ENCODE results near the gene STAP1. TPM values are rescaled to one million over a fixed set of nuclear protein-coding genes. Genes with fewer than 3 reads are reported as not detected.

STAP1 gene
- total and polyA plus RNA-seq, 2 of the 8 experiments (the other 6 are each of a cell fraction or from before 2014, with no cell fraction given) = not detected

GRCh38 chr4:67593741-67594175 lies 35.2 kb downstream of the STAP1 start:
- Histone ChIP-seq H3K9me3 (ENCODE audit: insufficient read depth in 2 of 2, low read depth in 1 of 2, low read length in 1 of 2) (peaks cover 6 to 10% of the 10 kb centered on the region in 2 experiments), H3K18ac (ENCODE audit: extremely low read depth, low read length) (no peak overlapping the region), H2BK12ac (ENCODE audit: low read depth, low read length) (no peak overlapping the region), H4K5ac (ENCODE audit: insufficient read length, low read depth, low read length) (no peak overlapping the region), H3K4me1 (replicated peaks in 1 of 4; ENCODE audit: control insufficient read depth in 3 of 4, insufficient read depth in 4 of 4, low read length in 3 of 4) (no peaks in the 10 kb centered on the region), H3K4me2 (ENCODE audit: insufficient read depth in 1 of 2, low read depth in 2 of 2, low read length in 2 of 2) (no peak overlapping the region), H3K79me1 (ENCODE audit: low read depth, low read length) (no peaks in the 10 kb centered on the region), H3K4me3 (ENCODE audit: extremely low read depth in 1 of 4, insufficient read depth in 2 of 4, low read depth in 3 of 4, low read length in 4 of 4) (no peak overlapping the region), H2BK120ac (replicated peaks; ENCODE audit: low read depth, low read length) (no peak overlapping the region), H2AK5ac (ENCODE audit: low read depth, low read length) (no peak overlapping the region), H4K20me1 (replicated peaks in 1 of 2; ENCODE audit: control insufficient read depth in 1 of 2, insufficient read depth in 2 of 2, low read length in 2 of 2) (no peaks in the 10 kb centered on the region), H3K27me3 (replicated peaks in 1 of 4; ENCODE audit: control insufficient read depth in 3 of 4, extremely low read depth in 1 of 4, insufficient read depth in 3 of 4, low read length in 3 of 4) (no peaks in the 10 kb centered on the region), H4K91ac (replicated peaks; ENCODE audit: insufficient read length, low read length) (no peak overlapping the region), H3K14ac (ENCODE audit: insufficient read length) (no peak overlapping the region), H3K36me3 (ENCODE audit: control insufficient read depth in 2 of 4, insufficient read depth in 4 of 4, low read length in 3 of 4) (peaks cover 0 to 4% (median 0%) of the 10 kb centered on the region in 4 experiments; a peak in 1 of 8 replicates), H2AFZ (ENCODE audit: low read length) (no peak overlapping the region), H2BK15ac (ENCODE audit: low read length) (no peak overlapping the region), H3K56ac (replicated peaks; ENCODE audit: insufficient read length, low read depth, low read length) (no peak overlapping the region), H3K27ac (ENCODE audit: low read depth, low read length) (no peak overlapping the region), H3K23me2 (ENCODE audit: low read depth, low read length) (no peaks in the 10 kb centered on the region), H4K8ac (ENCODE audit: extremely low read depth, insufficient read depth, low read length) (no peak overlapping the region), H2BK5ac (ENCODE audit: low read depth, low read length) (no peak overlapping the region), H3K9ac (replicated peaks in 1 of 4; ENCODE audit: extremely low read depth in 1 of 4, low read depth in 3 of 4, low read length in 3 of 4) (no peak overlapping the region), H2BK20ac (ENCODE audit: low read length) (no peak overlapping the region), H3K4ac (replicated peaks; ENCODE audit: insufficient read length, low read depth, low read length) (no peak overlapping the region), H3K79me2 (ENCODE audit: control insufficient read depth in 1 of 2, insufficient read depth in 2 of 2, low read length in 2 of 2) (no peaks in the 10 kb centered on the region), H3K23ac (ENCODE audit: insufficient read length) (no peak overlapping the region)
- ChIA-PET CTCF (ENCODE audit: partially characterized antibody) (no interaction called here), POLR2A (ENCODE audit: partially characterized antibody) (no interaction called here)
- FAIRE-seq (no peak), DNase-seq (ENCODE audit: low read depth in 1 of 2, low spot score in 2 of 2) (no peak)
- 91 to 100% methylated on average over 1 to 2 of the region's 2 CpGs for WGBS, 2 experiments (ENCODE audit: extremely low coverage in 1 of 2, insufficient coverage in 1 of 2, insufficient read length in 1 of 2, insufficient replicate concordance in 2 of 2, low coverage in 1 of 2, low lambda C conversion rate in 2 of 2, missing lambda C conversion rate in 1 of 2)
- TF ChIP-seq FOSL1 (IDR thresholded peaks at IDR 0.05; ENCODE audit: insufficient read depth, low read depth, low read length) (no peak), SP2 (IDR thresholded peaks at IDR 0.05; ENCODE audit: low read length) (no peak), ATF3 (IDR thresholded peaks at IDR 0.05; ENCODE audit: insufficient read depth, low read depth, low read length) (no peak), SIRT6 (IDR thresholded peaks at IDR 0.05; ENCODE audit: low read length) (no peak), MAX (IDR thresholded peaks at IDR 0.05) (no peak), CTBP2 (IDR thresholded peaks at IDR 0.05; ENCODE audit: borderline replicate concordance, insufficient read depth, insufficient read length, low read length) (no peak)

All from H1 (cell line).